Activated T-cell treated with anti-CD3 and anti-CD28 coated beads for 1 hour (primary cell): ENCODE measurements around the gene TNPO3.
"Not testable (repeated sequence)": the region's sequence is repeated elsewhere in the genome, so short reads cannot be mapped to it uniquely, and the experiment has no call there.

Experiments
- DNase-seq: peaks from one replicate; pipeline ENCODE4 v3.0.0-alpha.2; 2020; ENCODE audit warnings: low read depth

TNPO3 gene

GRCh38 chr7:129014501-129015101 is 40.3 kb downstream of the TNPO3 start:
- no peak for DNase-seq

DNA sequence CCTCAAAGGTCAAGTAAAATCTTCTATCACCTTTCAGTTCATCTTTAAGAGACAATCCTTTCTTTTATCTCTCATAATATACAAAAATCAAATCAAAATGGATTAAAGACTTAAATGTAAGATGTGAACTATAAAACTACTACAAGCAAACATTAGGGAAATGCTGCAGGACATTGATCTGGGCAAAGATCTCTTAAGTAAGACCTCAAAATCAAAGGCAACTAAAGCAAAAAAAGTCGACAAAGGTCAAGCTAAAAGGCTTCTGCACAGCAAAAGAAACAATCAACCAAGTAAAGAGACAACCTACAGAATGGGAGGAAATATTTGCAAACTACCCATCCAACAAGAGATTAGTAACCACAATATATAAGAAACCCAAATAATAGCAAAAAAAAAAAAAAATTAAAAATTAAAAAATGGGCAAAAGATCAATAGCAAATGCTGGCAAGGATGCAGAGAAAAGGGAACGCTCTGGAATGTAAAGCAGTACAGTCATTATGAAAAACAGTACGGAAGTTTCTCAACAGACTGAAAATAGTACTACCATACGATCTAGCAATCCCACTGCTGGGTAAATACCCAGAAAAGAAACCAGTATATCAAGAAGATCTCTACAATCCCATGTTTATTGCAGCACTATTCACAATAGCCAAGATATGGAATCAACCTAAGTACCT is 41.7 kb downstream of the TNPO3 start:
- DNase-seq = no peak

DNA sequence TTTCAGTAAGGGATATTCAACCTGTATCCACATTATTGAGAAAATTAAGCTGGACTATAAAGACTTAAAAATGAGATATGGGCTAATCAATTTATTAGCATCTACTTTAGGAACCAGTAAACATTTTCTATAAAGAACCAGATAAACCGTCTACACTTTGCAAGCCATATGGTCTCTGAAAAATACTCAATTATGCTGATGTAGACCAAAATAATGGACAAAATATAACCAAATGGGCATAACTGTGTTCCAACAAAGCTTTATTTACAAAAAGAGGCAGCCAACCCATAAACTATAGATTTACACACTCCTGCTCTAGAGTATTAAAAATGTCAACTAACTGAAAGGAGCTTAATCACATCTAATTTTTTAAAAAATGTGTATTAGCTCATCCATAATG is 42.3 kb downstream of the TNPO3 start:
- no peak for DNase-seq

DNA sequence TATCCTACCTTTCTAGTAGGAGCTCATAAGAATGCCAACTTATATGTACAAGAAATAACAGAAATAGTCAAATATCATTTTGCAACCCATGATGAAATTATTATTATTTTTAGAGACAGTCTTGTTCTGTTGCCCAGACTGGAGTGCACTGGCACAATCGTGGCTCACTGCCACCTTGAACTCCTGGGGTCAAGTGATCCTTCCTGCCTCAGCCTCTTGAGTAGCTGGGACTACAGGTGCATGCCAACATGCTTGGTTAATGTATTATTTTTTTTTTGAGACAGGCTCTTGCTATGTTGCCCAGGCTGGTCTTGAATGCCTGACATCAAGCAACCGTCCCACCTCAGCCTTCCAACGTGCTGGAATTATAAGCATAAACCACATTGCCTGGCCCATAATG is 44.8 kb downstream of the TNPO3 start:
- no peak for DNase-seq

DNA sequence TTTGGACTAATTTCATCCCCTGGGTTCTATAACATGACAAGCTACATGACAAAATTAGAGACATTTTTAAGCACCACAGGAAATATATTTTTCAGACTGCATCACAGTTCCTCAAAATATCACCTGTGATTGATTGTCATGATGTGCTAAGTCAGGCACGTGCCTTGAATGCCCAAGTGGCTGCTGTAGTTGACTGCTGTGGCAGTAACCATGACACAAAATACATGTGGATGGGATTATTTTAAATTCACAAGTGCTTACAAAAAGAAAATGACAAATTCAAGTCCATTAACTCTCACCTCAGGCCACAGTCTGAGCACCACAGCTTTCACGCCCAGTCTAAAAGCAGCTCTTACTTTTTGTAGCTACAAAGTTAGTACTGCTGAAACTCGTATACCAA is 45.5 kb downstream of the TNPO3 start:
- no peak for DNase-seq

- no peak for DNase-seq
Measured at GRCh38 chr7:129008645-129009414, 46.1 kb downstream of the TNPO3 start.

GRCh38 chr7:129007572-129007971 is 47.3 kb downstream of the TNPO3 start:
- DNase-seq = no peak

DNA sequence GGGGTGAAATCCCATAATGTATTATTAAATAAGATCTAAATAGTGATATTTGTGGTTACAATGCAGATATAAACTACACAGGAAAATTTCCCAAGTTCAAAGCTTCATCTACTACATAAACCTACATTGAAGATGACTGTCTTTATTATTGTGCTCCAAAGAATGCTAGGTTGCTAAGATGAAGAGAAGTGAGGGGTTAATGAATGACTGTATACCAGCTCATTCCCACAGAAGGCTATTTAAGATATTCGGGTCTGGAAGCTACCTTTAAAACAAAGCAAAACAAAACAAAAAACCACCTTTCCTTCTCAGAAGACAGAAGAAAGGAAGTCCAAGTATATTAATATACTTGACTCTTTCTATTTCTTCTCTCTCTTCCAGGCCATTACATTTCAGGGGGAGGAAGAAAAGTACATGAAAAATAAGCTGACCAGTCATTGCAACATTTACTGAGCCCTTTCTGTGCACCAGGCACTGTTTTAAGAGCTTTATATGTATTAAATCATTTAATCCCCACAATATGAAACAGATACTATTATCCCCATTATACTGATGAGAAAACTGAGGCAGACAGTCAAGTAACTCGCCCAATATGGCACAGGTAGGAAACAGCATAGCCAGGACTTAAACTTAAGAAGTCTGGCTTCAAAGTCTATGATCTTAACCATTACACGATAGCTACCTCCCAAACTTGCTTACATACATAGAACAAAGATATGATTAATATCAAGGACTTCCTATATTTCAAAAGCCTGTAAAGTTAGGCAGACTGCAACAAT is 48.1 kb downstream of the TNPO3 start:
- DNase-seq = no peak

DNA sequence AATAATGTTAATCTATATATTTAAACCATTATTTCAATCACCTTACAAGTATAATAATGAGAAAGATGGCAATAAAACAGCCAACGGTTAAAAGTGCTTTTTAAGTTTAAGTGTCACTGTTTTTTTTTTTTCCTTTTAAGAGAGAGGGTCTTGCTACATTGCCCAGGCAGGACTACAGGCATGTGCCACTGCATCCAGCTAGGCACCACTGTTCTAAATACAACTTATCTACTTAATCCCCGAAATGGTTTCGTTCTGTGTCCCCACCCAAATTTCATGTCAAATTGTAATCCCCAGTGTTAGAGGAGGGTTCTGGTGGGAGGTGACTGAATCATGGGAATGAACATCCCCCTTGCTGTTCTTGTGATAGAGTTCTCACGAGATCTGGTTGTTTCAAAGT is 49.7 kb downstream of the TNPO3 start:
- DNase-seq = no peak

DNA sequence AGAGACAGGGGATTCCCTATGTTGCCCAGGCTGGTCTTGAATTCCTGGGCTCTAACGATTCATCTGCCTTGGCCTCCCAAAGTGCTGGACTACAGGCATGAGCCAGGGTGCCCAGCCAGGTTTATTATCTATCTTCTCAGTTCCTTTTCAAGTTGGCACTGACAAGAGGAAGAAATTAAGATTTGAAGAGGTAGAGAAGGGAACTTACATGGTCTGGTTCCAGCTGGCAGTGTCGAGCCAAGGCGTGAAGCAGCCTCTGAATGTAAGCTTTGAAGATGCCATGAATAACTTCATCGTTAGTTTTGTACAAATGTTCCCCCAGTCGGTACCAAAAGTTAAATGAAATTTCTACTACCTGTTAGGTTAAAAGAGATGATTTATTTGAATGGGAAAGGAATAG is 57.7 kb downstream of the TNPO3 start:
- no peak for DNase-seq

DNA sequence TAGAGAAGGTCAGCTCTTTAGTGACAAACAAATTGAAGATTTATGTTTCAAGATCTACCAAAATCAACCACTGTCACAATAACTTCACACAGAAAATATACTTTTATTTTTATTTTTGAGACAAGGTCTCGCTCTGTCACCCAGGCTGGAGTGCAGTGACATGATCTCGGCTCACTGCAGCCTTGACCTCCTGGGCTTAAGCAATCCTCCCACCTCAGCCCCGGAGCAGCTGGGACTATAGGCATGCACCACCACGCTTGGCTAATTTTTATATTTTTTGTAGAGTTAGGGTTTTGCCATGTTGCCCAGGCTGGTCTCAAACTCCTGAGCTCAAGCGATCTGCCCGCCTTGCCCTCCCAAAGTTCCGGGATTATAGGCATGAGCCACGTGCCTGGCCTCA is 60.4 kb downstream of the TNPO3 start:
- not testable (repeated sequence) for DNase-seq

DNA sequence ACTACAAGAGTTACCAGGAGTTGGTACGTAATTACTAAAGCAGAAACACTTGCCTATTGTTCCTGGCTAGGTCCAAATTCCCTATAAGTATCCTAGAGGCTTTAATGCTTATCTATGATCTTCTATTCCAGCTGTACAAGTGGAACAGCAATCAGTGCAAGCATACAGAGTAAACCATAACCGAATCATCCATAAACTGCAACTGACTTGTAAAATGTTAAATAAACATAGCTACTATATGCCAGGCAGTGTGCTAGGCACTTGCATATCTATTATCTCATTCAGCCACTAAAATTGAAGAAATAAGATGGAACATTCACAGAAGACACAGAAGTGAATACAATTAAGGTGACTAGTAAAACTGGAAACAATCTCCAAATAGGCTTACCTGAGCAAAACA is 61.5 kb downstream of the TNPO3 start:
- DNase-seq = no peak

- no peak for DNase-seq
Measured at GRCh38 chr7:128989961-128990360, 65.0 kb downstream of the TNPO3 start.

DNA sequence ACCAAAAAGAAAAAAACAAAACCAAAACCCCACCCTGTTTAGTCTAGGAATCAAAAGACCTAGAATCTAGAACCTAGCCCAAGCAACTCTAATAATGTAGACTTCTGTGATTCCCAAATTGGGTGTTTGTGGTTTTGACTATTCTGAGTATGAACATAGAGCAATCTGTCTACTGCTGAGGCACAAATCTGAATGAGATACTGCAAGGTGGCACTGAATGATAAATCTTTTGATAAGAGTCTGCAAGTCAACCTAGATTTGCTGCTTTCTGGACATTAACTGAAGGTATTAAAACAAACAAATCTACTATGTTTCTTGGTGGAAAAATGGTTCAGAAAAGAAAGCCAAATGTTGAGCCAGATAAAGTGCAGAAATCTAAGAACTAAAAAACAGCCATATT is 66.5 kb downstream of the TNPO3 start:
- DNase-seq = no peak

DNA sequence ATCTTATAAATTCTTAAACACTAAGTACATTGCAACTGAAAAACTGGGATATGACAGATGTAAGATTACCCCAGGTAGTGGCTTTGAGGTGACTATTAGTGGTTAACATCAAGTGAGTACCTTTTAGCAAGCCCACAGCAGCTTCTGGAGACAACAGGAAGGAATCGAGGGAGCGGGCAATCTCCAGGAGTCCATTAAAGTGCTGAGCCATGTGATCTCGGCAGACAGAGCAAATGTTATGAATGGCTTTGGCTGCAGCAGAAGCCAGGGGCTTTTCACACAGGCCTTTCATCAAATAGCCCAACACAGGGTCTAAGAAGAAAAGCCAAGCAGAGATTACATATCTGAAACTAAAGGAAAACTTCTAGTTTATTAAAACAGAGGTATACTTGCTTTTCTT is 68.3 kb downstream of the TNPO3 start:
- no peak for DNase-seq

- no peak for DNase-seq
Measured at GRCh38 chr7:128985660-128986059, 69.3 kb downstream of the TNPO3 start.

- no peak for DNase-seq
Measured at GRCh38 chr7:128982105-128982504, 72.8 kb downstream of the TNPO3 start.

DNA sequence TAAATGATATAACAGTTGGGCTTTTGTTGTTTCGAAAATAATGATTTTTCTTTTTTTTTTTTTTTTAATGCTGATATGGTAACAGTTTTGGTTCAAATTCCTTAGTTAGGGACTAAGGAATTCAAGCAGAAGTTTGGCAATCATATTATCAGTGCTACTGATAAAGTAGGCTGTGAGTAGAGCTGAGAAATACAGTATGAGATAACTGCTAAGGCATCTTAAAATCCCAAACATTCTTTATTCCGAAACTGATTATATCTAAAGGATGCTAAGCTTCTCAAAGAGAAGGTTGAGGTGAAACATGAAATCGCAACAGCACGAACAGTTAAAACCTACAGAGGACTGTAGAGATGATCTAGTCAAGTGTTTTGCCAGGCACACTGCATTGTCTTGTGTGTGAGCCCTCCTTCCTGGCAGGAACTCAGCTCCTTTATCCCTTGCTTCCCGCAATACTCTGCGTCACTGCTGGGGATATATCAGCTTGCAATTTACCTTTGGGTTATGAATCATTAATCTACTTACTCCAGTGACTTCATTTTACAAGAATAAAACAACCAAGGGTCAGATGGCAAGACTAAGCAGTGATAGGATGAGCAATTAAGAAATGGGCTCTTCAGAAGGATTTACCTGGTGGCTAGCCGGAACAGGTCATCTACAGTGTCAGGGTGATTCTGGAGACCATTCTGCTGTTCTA is 80.5 kb downstream of the TNPO3 start:
- no peak for DNase-seq

DNA sequence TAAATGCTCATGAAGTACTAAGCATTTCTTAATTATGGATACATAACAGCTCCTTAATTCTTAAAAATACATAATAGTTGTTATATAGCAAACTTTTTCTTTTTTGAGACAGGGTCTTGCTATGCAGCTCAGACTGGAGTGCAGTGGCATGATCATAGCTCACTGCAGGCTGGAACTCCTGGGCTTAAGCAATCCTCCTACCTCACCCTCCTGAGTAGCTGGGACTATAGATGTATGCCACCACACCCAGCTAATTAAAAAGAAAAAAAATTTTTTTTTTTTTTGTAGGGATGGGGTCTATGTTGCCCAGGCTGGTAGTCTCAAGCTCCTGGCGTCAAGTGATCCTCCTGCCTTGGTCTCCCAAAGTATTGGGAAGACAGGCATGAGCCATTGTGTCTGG is 86.3 kb downstream of the TNPO3 start:
- no peak for DNase-seq

DNA sequence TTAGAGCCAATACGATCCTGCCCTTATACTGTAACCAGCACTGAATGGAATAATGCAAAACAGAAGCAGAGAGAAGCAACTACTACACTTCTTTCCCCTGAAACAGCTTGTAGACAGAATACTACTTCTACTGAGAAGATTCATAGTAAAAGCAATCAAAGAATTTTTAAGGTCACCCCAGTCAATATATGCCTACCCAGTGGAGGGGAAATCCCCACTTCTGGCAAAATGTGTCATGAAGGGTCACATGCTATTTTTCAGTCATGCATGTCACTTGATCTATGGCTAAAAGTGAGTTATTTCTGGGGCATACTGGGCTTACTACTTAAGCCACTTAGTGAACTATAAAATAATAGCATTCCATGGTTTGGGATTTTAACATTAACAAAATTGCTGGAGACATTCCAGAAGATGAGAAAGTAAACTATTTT is 91.6 kb downstream of the TNPO3 start:
- DNase-seq = no peak

DNA sequence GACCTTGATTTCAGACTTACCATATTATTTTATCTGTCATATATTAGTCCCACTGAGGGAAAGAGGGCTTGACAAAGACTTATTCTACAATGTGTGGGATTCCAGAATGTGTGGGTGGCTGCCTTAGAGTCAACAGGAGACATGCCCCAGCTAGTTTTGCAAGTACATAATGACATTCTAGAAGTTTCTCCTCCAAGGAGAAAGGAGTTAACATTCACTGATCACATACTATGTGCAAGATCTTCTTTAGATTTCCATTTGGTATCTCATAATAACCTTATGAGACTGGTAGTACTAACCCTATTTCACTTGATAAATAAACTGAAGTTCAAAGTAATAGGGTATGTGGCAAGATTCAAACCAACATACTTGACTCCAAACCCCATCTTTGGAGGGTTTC is 92.0 kb downstream of the TNPO3 start:
- DNase-seq = no peak

DNA sequence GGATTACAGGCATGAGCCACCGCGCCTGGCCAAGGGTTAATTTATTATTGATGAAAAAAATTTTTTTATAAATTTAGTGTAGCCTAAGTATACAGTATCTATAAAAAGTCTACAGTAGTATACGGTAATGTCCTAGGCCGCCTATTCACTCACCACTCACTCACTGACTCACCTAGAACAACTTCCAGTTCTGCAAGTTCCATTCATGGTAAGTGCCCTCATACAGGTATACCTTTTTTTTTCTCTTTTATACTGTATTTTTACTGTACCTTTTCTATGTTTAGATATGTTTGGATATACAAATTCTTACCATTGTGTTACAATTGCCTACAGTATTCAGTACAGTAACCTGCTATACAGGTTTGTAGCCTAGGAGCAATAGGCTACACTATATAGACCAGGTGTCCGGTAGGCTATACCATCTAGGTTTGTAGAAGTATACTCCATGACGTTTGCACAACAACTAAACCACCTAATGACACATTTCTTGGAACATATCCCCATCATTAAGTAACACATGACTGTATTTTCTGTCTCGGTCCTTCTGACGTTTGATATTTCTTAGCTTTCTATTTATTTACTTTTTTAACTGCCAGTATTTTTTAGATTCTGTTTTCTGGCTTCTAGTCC is 93.8 kb downstream of the TNPO3 start:
- no peak for DNase-seq
